A549 (cell line): Measurements from ENCODE around the gene SFXN3. TPM values are rescaled to one million over a fixed set of nuclear protein-coding genes. Genes with fewer than 3 reads are reported as not detected.

ENCODE experiments used
- ATAC-seq, 2 experiments: fragments of 200-7000 bp in 1 of 2; fragments of >200 bp in 1 of 2; cut with Nextera tagmentation in 1 of 2; cut with Tn5 transposase in 1 of 2; 3 replicates each; pipeline versions ENCODE4 v1.8.0 to v1.9.1; 2018 to 2020; ENCODE audit warnings: mild to moderate bottlenecking in 1 of 2, moderate library complexity in 1 of 2
- CTCF ChIA-PET: fragments of 300-600 bp; sonication (Branson Sonifier 250); formaldehyde crosslinking; extraction: SDS; loops from one replicate; lab custom pipeline; 2021; ENCODE audit warnings: antibody characterized with exemption, inconsistent platforms; lab: Yijun Ruan, JAX
- POLR2A ChIA-PET: fragments of 350-600 bp; formaldehyde crosslinking; extraction: SDS; loops from one replicate; lab custom pipeline; 2021; ENCODE audit warnings: antibody characterized with exemption, inconsistent platforms; lab: Yijun Ruan, JAX
- DNase-seq, 2 experiments: peaks; one replicate each; pipeline versions ENCODE4 v3.0.0 to v3.0.0-alpha.2; 2011 to 2016; ENCODE audit warnings: low read depth in 1 of 2, low spot score in 1 of 2
- FAIRE-seq: peaks from 2 replicates; lab custom pipeline; 2011; peaks lifted over from hg19 to GRCh38; lab: Jason Lieb, UNC
- H3K27ac ChIP-seq, 2 experiments: fragments of >200 bp; sonication (Bioruptor Twin); formaldehyde crosslinking; 3 replicates each; pipeline ENCODE4 v1.5.1; 2016 to 2017
- H3K4me1 ChIP-seq: fragments of >200 bp; sonication (Bioruptor Twin); formaldehyde crosslinking; 3 replicates; pipeline ENCODE4 v1.6.1; 2016
- H3K4me2 ChIP-seq: fragments of >200 bp; sonication (Bioruptor Twin); formaldehyde crosslinking; 3 replicates; pipeline ENCODE4 v1.6.1; 2016
- H3K4me3 ChIP-seq: fragments of >200 bp; sonication (Bioruptor Twin); formaldehyde crosslinking; 3 replicates; pipeline ENCODE4 v1.5.1; 2016
- H3K9me3 ChIP-seq: fragments of >200 bp; sonication (Bioruptor Twin); formaldehyde crosslinking; 3 replicates; pipeline ENCODE4 v1.6.1; 2016
- BCL3 ChIP-seq: fragments of >200 bp; sonication (Bioruptor Twin); formaldehyde crosslinking; IDR thresholded peaks from 3 replicates; pipeline ENCODE4 v1.6.1; 2016
- E2F6 ChIP-seq: IDR thresholded peaks from 2 replicates; pipeline ENCODE4 v1.6.1; 2012; ENCODE audit warnings: low read depth, borderline replicate concordance
- GATA3 ChIP-seq: IDR thresholded peaks from 2 replicates; pipeline ENCODE4 v1.6.1; 2012; ENCODE audit warnings: borderline replicate concordance
- HEYL ChIP-seq: fragments of 250-450 bp; sonication (Bioruptor Pico); IDR thresholded peaks from 2 replicates; pipeline ENCODE4 v1.8.0; 2021; ENCODE audit warnings: mild to moderate bottlenecking, moderate library complexity
- HMGXB4 ChIP-seq: fragments of 250-450 bp; sonication (Bioruptor Pico); IDR thresholded peaks from 2 replicates; pipeline ENCODE4 v1.5.0; 2021; ENCODE audit warnings: mild to moderate bottlenecking, moderate library complexity, borderline replicate concordance
- HOXB13 ChIP-seq: fragments of 250-450 bp; sonication (Bioruptor Pico); IDR thresholded peaks from 2 replicates; pipeline ENCODE4 v1.5.0; 2020; ENCODE audit warnings: low read depth, mild to moderate bottlenecking, moderate library complexity
- HOXB5 ChIP-seq: fragments of 250-450 bp; sonication (Bioruptor Pico); IDR thresholded peaks from 2 replicates; pipeline ENCODE4 v1.5.0; 2020; ENCODE audit warnings: mild to moderate bottlenecking, moderate library complexity
- JUN ChIP-seq, 2 experiments: fragments of >200 bp; sonication (Bioruptor Twin); formaldehyde crosslinking; IDR thresholded peaks; 2 replicates in 1 of 2; 3 replicates in 1 of 2; pipeline ENCODE4 v1.6.1; 2016 to 2017
- JUNB ChIP-seq: fragments of >200 bp; sonication (Bioruptor Twin); formaldehyde crosslinking; IDR thresholded peaks from 2 replicates; pipeline ENCODE4 v1.6.1; 2016
- MAFK ChIP-seq: fragments of 450-650 bp; IDR thresholded peaks from 2 replicates; pipeline ENCODE4 v1.6.1; 2014; ENCODE audit not compliant: partially characterized antibody
- MAX ChIP-seq: IDR thresholded peaks from 2 replicates; pipeline ENCODE4 v1.6.1; 2012
- MAZ ChIP-seq: fragments of 150-350 bp; IDR thresholded peaks from 2 replicates; pipeline ENCODE4 v1.6.1; 2014; ENCODE audit warnings: antibody characterized with exemption, low read depth, low read length, borderline replicate concordance
- MYC ChIP-seq: IDR thresholded peaks from 2 replicates; pipeline ENCODE4 v1.6.1; 2012; ENCODE audit warnings: mild to moderate bottlenecking, inconsistent platforms, low read length, improper control_type of control experiment, borderline replicate concordance
- NFE2L2 ChIP-seq: fragments of 150-350 bp; conservative IDR thresholded peaks from 2 replicates; pipeline ENCODE4 v1.6.1; 2014; ENCODE audit warnings: low read length
- PHF8 ChIP-seq: fragments of 200-600 bp; sonication (generic); IDR thresholded peaks from 2 replicates; pipeline ENCODE4 v1.6.1; 2016; ENCODE audit warnings: low read depth, mild to moderate bottlenecking, antibody characterized with exemption, moderate library complexity, borderline replicate concordance
- POLR2A ChIP-seq: IDR thresholded peaks from 2 replicates; pipeline ENCODE4 v1.6.1; 2012; ENCODE audit warnings: mild to moderate bottlenecking, low read length
- RAD21 ChIP-seq, 2 experiments: fragments of >200 bp in 1 of 2; sonication (Bioruptor Twin) in 1 of 2; formaldehyde crosslinking in 1 of 2; IDR thresholded peaks in 1 of 2; conservative IDR thresholded peaks in 1 of 2; 2 replicates in 1 of 2; 3 replicates in 1 of 2; pipeline ENCODE4 v1.6.1; 2012 to 2018; ENCODE audit warnings: inconsistent platforms in 1 of 2
- RNF2 ChIP-seq: fragments of 200-600 bp; sonication (generic); IDR thresholded peaks from 2 replicates; pipeline ENCODE4 v1.6.1; 2016; ENCODE audit warnings: low read depth, mild to moderate bottlenecking, antibody characterized with exemption, moderate library complexity, borderline replicate concordance
- SMC3 ChIP-seq: fragments of >200 bp; sonication (Bioruptor Twin); formaldehyde crosslinking; IDR thresholded peaks from 3 replicates; pipeline ENCODE4 v1.6.1; 2018; ENCODE audit warnings: inconsistent platforms
- TFCP2L1 ChIP-seq: fragments of 250-450 bp; sonication (Bioruptor Pico); IDR thresholded peaks from 2 replicates; pipeline ENCODE4 v1.5.0; 2021; ENCODE audit warnings: mild to moderate bottlenecking
- WGBS: methylation state at CpG from one replicate; pipeline ENCODE4 v1.1.6; 2017; ENCODE audit errors: missing lambda C conversion rate; 5-methylcytosine and 5-hydroxymethylcytosine counted together
- polyA plus RNA-seq, 4 experiments: library from polyadenylated mRNA; depleted of rRNA in 3 of 4; stranded (reverse); fragments of >200 nt; fragmentation: RNase III in 1 of 4; extraction: RNeasy Plus Mini Kit Qiagen cat#74134 plus additional on column Dnase treatment in 1 of 4; gene quantifications; 2 replicates in 3 of 4; 3 replicates in 1 of 4; pipeline ENCODE4 v1.2.3, GENCODE V29; 2011 to 2017
- TF ChIP-seq, protein P1 (sequence below): fragments of 200-600 bp; sonication (generic); IDR thresholded peaks from 2 replicates; pipeline ENCODE4 v1.6.1; 2016; ENCODE audit warnings: antibody characterized with exemption, mild to moderate bottlenecking, moderate library complexity
- TF ChIP-seq, protein P2 (sequence below): fragments of 250-450 bp; sonication (Bioruptor Pico); IDR thresholded peaks from 2 replicates; pipeline ENCODE4 v1.5.0; 2020; ENCODE audit warnings: low read depth, mild to moderate bottlenecking, moderate library complexity
- TF ChIP-seq, protein P3 (sequence below): IDR thresholded peaks from 2 replicates; pipeline ENCODE4 v1.6.1; 2012

The SFXN3 gene
- polyA plus RNA-seq, 2 of the 4 experiments (the other 2 are of a cell fraction): 26.3 to 33.7 TPM

DNA sequence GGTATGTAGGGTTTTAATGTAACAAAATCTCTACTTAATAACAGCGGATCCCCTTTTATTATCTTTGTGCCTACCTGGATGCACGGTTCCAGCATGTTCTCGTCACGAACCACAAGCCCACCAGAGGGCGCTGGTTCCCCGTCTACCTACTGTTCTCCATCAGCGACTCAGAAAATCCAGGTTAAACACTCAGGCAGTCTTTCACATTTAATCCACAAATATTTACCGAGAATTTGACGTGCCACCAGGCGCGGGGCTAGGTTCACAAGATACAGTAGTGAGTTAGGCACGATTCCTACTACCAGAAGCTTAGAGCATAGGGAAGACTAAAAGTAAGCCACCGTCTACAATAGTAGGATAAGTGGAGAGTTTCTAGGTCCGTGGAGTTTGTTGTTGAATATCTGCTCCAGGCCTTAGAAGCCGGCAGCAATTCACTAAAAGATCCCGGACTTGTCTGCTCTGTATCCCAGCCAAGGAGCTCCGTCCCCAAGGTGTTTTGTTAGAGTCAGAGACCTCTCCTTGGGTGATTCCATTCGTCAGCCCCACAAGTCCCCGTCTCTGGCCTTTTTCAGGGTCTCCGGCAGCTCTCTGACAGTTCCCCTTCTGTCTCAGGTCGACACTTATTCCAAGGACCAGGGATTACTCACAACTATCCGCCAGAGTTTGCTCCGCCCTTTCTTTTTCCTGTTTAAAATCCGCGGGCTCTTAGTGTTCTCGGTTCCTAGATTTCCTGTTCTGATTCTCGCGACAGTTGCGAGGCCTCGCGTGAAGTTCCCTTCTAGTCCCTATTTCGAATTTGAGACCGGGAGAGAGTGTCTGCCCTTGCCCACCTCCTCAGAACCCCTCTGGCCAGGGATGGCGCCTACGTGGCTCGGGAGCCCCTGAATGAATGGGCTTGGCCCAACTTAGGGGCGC lies 29.3 kb downstream of the SFXN3 start (continued):
- TF ChIP-seq HMGXB4 (CRISPR knock-in tag) (no peak), SMC3 (peak; percentile 90), MAFK (no peak), RAD21 (conservative IDR thresholded peaks at IDR 0.05 in 1 of 2, IDR thresholded peaks at IDR 0.05 in 1 of 2) (peak; percentile 85 to 87)

GRCh38 chr10:101060951-101061623 lies 30.1 kb downstream of the SFXN3 start:
- peaks cover 43% of the 10 kb centered on the region for H3K4me1 ChIP-seq
- WGBS: 34% methylated on average over 12 of the region's 67 CpGs
- POLR2A ChIA-PET: interaction anchor here (0.6 to 4.4 kb wide), 9 partner anchors 10 to 525 kb away, joined by 3 to 39 read pairs (median 3); partner anchors contain the start of genes HIF1AN, MRPL43, PDZD7 and SFXN3
- DNase-seq: peak; percentile 93 to 95
- peak overlapping the region; percentile 77 for H3K4me2 ChIP-seq
- peak; percentile 67 to 80 for ATAC-seq
- H3K27ac ChIP-seq: peak overlapping the region; percentile 90 to 99
- CTCF ChIA-PET: interaction anchor here (0.7 to 65.1 kb wide), 14 partner anchors 16 to 509 kb away, joined by 3 to 2364 read pairs (median 4); partner anchors contain the start of genes KAZALD1, PDZD7 and SFXN3
- peak; percentile 72; the same call in 1 of the 2 replicates for TF ChIP-seq MAZ
- peak; percentile 54; the same call in 1 of the 2 replicates for TF ChIP-seq HOXB13 (CRISPR knock-in tag)
- TF ChIP-seq GATA3: peak; percentile 34; the same call in 1 of the 2 replicates
- TF ChIP-seq HEYL (CRISPR knock-in tag): no peak
- TF ChIP-seq, protein P1, sequence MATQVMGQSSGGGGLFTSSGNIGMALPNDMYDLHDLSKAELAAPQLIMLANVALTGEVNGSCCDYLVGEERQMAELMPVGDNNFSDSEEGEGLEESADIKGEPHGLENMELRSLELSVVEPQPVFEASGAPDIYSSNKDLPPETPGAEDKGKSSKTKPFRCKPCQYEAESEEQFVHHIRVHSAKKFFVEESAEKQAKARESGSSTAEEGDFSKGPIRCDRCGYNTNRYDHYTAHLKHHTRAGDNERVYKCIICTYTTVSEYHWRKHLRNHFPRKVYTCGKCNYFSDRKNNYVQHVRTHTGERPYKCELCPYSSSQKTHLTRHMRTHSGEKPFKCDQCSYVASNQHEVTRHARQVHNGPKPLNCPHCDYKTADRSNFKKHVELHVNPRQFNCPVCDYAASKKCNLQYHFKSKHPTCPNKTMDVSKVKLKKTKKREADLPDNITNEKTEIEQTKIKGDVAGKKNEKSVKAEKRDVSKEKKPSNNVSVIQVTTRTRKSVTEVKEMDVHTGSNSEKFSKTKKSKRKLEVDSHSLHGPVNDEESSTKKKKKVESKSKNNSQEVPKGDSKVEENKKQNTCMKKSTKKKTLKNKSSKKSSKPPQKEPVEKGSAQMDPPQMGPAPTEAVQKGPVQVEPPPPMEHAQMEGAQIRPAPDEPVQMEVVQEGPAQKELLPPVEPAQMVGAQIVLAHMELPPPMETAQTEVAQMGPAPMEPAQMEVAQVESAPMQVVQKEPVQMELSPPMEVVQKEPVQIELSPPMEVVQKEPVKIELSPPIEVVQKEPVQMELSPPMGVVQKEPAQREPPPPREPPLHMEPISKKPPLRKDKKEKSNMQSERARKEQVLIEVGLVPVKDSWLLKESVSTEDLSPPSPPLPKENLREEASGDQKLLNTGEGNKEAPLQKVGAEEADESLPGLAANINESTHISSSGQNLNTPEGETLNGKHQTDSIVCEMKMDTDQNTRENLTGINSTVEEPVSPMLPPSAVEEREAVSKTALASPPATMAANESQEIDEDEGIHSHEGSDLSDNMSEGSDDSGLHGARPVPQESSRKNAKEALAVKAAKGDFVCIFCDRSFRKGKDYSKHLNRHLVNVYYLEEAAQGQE: peak; percentile 22; the same call in 1 of the 2 replicates
- TF ChIP-seq, protein P2, sequence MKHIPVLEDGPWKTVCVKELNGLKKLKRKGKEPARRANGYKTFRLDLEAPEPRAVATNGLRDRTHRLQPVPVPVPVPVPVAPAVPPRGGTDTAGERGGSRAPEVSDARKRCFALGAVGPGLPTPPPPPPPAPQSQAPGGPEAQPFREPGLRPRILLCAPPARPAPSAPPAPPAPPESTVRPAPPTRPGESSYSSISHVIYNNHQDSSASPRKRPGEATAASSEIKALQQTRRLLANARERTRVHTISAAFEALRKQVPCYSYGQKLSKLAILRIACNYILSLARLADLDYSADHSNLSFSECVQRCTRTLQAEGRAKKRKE (CRISPR knock-in tag): peak; percentile 39; the same call in 1 of the 2 replicates
- peak; percentile 65; the same call in 1 of the 2 replicates for TF ChIP-seq MYC
- TF ChIP-seq JUN (IDR thresholded peaks at IDR 0.05): peak; percentile 49 to 87; a peak in 4 of 5 replicates
- TF ChIP-seq, protein P3, sequence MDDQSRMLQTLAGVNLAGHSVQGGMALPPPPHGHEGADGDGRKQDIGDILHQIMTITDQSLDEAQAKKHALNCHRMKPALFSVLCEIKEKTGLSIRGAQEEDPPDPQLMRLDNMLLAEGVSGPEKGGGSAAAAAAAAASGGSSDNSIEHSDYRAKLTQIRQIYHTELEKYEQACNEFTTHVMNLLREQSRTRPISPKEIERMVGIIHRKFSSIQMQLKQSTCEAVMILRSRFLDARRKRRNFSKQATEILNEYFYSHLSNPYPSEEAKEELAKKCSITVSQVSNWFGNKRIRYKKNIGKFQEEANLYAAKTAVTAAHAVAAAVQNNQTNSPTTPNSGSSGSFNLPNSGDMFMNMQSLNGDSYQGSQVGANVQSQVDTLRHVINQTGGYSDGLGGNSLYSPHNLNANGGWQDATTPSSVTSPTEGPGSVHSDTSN: peak; percentile 21; the same call in 1 of the 2 replicates
- TF ChIP-seq BCL3: peak; percentile 66; the same call in 1 of the 3 replicates
- 0 out of 2 replicates have a peak, but pooled peaks have one; percentile 44 for TF ChIP-seq HOXB5
- TF ChIP-seq TFCP2L1: 0 out of 2 replicates have a peak, but pooled peaks have one; percentile 3
- TF ChIP-seq MAX: peak; percentile 56; the same call in 1 of the 2 replicates
- peak; percentile 65 for TF ChIP-seq POLR2A
- TF ChIP-seq JUNB: no peak
- 0 out of 2 replicates have a peak, but pooled peaks have one; percentile 23 for TF ChIP-seq PHF8
- no peak for TF ChIP-seq NFE2L2
- peak; percentile 70; the same call in 1 of the 2 replicates for TF ChIP-seq E2F6
- no peak for TF ChIP-seq RNF2
- H3K9me3 ChIP-seq: no peaks in the 10 kb centered on the region
- H3K4me3 ChIP-seq: peak overlapping the region; percentile 65
- no peak for FAIRE-seq
